Retina (tissue), 1 donor: ENCODE results near the gene FEV.

Experiments used
- DNase-seq: peaks from one replicate; pipeline ENCODE4 v3.0.0-alpha.2; 2016

Gene FEV

GRCh38 chr2:218992196-218992595 is 7.2 kb upstream of the FEV start:
- DNase-seq: no peak

GRCh38 chr2:218991674-218992168 is 6.7 kb upstream of the FEV start:
- DNase-seq: no peak

GRCh38 chr2:218990612-218991011 is 5.6 kb upstream of the FEV start:
- DNase-seq: no peak

- no peak for DNase-seq
Observed at GRCh38 chr2:218990052-218990451, 5.1 kb upstream of the FEV start.

- DNase-seq: no peak
Observed at GRCh38 chr2:218988650-218989049, 3.7 kb upstream of the FEV start.

GRCh38 chr2:218988164-218988563 is 3.2 kb upstream of the FEV start:
- DNase-seq: no peak

- DNase-seq: no peak
Observed at GRCh38 chr2:218986148-218986761, 1.3 kb upstream of the FEV start.

- no peak for DNase-seq
Observed at GRCh38 chr2:218985325-218986091, 524 bp upstream of the FEV start.

GRCh38 chr2:218984239-218985020 is 554 bp downstream of the FEV start:
- no peak for DNase-seq

- no peak for DNase-seq
Observed at GRCh38 chr2:218983934-218984238, 1.1 kb downstream of the FEV start.

GRCh38 chr2:218983263-218983933 is 1.6 kb downstream of the FEV start:
- DNase-seq: no peak

- DNase-seq: no peak
Observed at GRCh38 chr2:218982586-218983262, 2.3 kb downstream of the FEV start.

- peak; percentile 70 for DNase-seq
Observed at GRCh38 chr2:218981881-218982585, 3.0 kb downstream of the FEV start.

GRCh38 chr2:218981390-218981880 is 3.5 kb downstream of the FEV start:
- DNase-seq: no peak

- DNase-seq: no peak
Observed at GRCh38 chr2:218980735-218981389, 4.1 kb downstream of the FEV start.

GRCh38 chr2:218979846-218980734 is 4.9 kb downstream of the FEV start:
- DNase-seq: peak; percentile 95

GRCh38 chr2:218975060-218975777 is 9.8 kb downstream of the FEV start:
- DNase-seq: no peak

- DNase-seq: no peak
Observed at GRCh38 chr2:218970894-218971293, 14.1 kb downstream of the FEV start.

GRCh38 chr2:218964041-218964771 is 20.8 kb downstream of the FEV start:
- DNase-seq: peak; percentile 56
